GM23338 (cell line): Measurements from ENCODE around the gene LYSMD1. TPM values are rescaled to one million over a fixed set of nuclear protein-coding genes. Genes with fewer than 3 reads are reported as not detected.

Source experiments
- ATAC-seq: fragments of 200-7000 bp; cut with Tn5 transposase; 3 replicates; pipeline ENCODE4 v1.9.1; 2020
- DNase-seq: peaks from one replicate; pipeline ENCODE4 v3.0.0-alpha.2; 2015; ENCODE audit warnings: low spot score
- H2AFZ ChIP-seq: fragments of 200-600 bp; sonication (generic); 2 replicates; pipeline ENCODE4 v1.8.0; 2016; ENCODE audit warnings: antibody characterized with exemption, mild to moderate bottlenecking, moderate library complexity
- H3F3A ChIP-seq: fragments of 200-600 bp; sonication (generic); replicated peaks from 2 replicates; pipeline ENCODE4 v1.8.0; 2017; ENCODE audit warnings: antibody characterized with exemption, mixed run types, low read depth
- H3K27ac ChIP-seq: fragments of 200-600 bp; sonication (generic); 2 replicates; pipeline ENCODE4 v1.6.1; 2016; ENCODE audit warnings: low read depth
- H3K27me3 ChIP-seq: fragments of 200-600 bp; sonication (generic); 2 replicates; pipeline ENCODE4 v1.8.0; 2016; ENCODE audit warnings: mild to moderate bottlenecking, mixed run types, moderate library complexity; ENCODE audit not compliant: insufficient read depth
- H3K36me3 ChIP-seq: fragments of 200-600 bp; sonication (generic); 2 replicates; pipeline ENCODE4 v1.8.0; 2016; ENCODE audit warnings: mild to moderate bottlenecking; ENCODE audit not compliant: insufficient read depth
- H3K4me1 ChIP-seq: fragments of 200-600 bp; sonication (generic); 2 replicates; pipeline ENCODE4 v1.8.0; 2016; ENCODE audit warnings: mild to moderate bottlenecking, moderate library complexity; ENCODE audit not compliant: insufficient read depth
- H3K4me2 ChIP-seq: fragments of 200-600 bp; sonication (generic); 2 replicates; pipeline ENCODE4 v1.7.1; 2017; ENCODE audit warnings: mixed run types
- H3K4me3 ChIP-seq: fragments of 200-600 bp; sonication (generic); 2 replicates; pipeline ENCODE4 v1.6.1; 2016; ENCODE audit warnings: mixed run types
- H3K79me2 ChIP-seq: fragments of 200-600 bp; sonication (generic); replicated peaks from 2 replicates; pipeline ENCODE4 v1.8.0; 2017; ENCODE audit warnings: mild to moderate bottlenecking; ENCODE audit not compliant: insufficient read depth
- H3K9me2 ChIP-seq: fragments of 200-600 bp; sonication (generic); 2 replicates; pipeline ENCODE4 v1.8.0; 2017; ENCODE audit not compliant: insufficient read depth
- H4K20me1 ChIP-seq: fragments of 200-600 bp; sonication (generic); replicated peaks from 2 replicates; pipeline ENCODE4 v1.8.0; 2017; ENCODE audit warnings: mild to moderate bottlenecking; ENCODE audit not compliant: insufficient read depth
- H3K27ac Mint-ChIP-seq: 2 replicates; pipeline ENCODE4 v1.8.0; 2020; ENCODE audit warnings: inconsistent platforms, mild to moderate bottlenecking, moderate library complexity, mixed read lengths
- H3K27me3 Mint-ChIP-seq: 3 replicates; pipeline ENCODE4 v1.8.0; 2022; ENCODE audit warnings: low read depth, mild to moderate bottlenecking, moderate library complexity, mixed read lengths, inconsistent platforms; ENCODE audit not compliant: insufficient read depth, poor library complexity
- H3K36me3 Mint-ChIP-seq: 3 replicates; pipeline ENCODE4 v1.8.0; 2021; ENCODE audit warnings: low read depth, mild to moderate bottlenecking, inconsistent platforms, moderate library complexity, mixed read lengths
- H3K4me1 Mint-ChIP-seq: 3 replicates; pipeline ENCODE4 v1.8.0; 2020; ENCODE audit warnings: mild to moderate bottlenecking, inconsistent platforms, mixed read lengths
- H3K4me3 Mint-ChIP-seq: 3 replicates; pipeline ENCODE4 v1.8.0; 2021; ENCODE audit warnings: moderate library complexity, mild to moderate bottlenecking, inconsistent platforms, mixed read lengths
- H3K9me3 Mint-ChIP-seq: 3 replicates; pipeline ENCODE4 v1.8.0; 2020; ENCODE audit warnings: moderate library complexity, mild to moderate bottlenecking, inconsistent platforms, mixed read lengths
- EZH2 ChIP-seq: fragments of 200-600 bp; sonication (generic); IDR thresholded peaks from one replicate; pipeline ENCODE4 v1.8.0; 2017; ENCODE audit warnings: antibody characterized with exemption, mild to moderate bottlenecking, low read depth; ENCODE audit not compliant: unreplicated experiment
- POLR2AphosphoS5 ChIP-seq: IDR thresholded peaks from 2 replicates; pipeline ENCODE4 v1.6.1; 2016; ENCODE audit warnings: antibody characterized with exemption, low read depth
- STAT1 ChIP-seq: IDR thresholded peaks from one replicate; pipeline ENCODE4 v1.6.1; 2016; ENCODE audit warnings: antibody characterized with exemption; ENCODE audit not compliant: unreplicated experiment
- polyA plus RNA-seq: library from polyadenylated mRNA; unstranded; fragments of >200 nt; fragmentation: Nextera tagmentation; extraction: Ambion mirVana; gene quantifications from 2 replicates; pipeline ENCODE4 v1.2.1, GENCODE V29; 2016
- total RNA-seq: library from RNA; depleted of rRNA; stranded (reverse); fragments of >200 nt; shearing (Covaris generic); gene quantifications from 2 replicates; pipeline ENCODE4 v1.2.3, GENCODE V29; 2014
- TF ChIP-seq, protein P1 (sequence below): IDR thresholded peaks from 2 replicates; pipeline ENCODE4 v1.6.1; 2016; ENCODE audit warnings: antibody characterized with exemption
- TF ChIP-seq, protein P2 (sequence below), 2 experiments: fragments of 200-600 bp in 1 of 2; sonication (generic) in 1 of 2; conservative IDR thresholded peaks; 2 replicates each; pipeline versions ENCODE4 v1.5.1 to v1.6.1; 2016 to 2017; ENCODE audit warnings: antibody characterized with exemption in 2 of 2, low read depth in 2 of 2, mild to moderate bottlenecking in 2 of 2, moderate library complexity in 1 of 2
- TF ChIP-seq, protein P3 (sequence below): IDR thresholded peaks from one replicate; pipeline ENCODE4 v1.6.1; 2018; ENCODE audit warnings: antibody characterized with exemption; ENCODE audit not compliant: unreplicated experiment

The LYSMD1 gene
- total and polyA plus RNA-seq, 2 experiments from 2014 or later: 3.6 to 6.4 TPM

DNA sequence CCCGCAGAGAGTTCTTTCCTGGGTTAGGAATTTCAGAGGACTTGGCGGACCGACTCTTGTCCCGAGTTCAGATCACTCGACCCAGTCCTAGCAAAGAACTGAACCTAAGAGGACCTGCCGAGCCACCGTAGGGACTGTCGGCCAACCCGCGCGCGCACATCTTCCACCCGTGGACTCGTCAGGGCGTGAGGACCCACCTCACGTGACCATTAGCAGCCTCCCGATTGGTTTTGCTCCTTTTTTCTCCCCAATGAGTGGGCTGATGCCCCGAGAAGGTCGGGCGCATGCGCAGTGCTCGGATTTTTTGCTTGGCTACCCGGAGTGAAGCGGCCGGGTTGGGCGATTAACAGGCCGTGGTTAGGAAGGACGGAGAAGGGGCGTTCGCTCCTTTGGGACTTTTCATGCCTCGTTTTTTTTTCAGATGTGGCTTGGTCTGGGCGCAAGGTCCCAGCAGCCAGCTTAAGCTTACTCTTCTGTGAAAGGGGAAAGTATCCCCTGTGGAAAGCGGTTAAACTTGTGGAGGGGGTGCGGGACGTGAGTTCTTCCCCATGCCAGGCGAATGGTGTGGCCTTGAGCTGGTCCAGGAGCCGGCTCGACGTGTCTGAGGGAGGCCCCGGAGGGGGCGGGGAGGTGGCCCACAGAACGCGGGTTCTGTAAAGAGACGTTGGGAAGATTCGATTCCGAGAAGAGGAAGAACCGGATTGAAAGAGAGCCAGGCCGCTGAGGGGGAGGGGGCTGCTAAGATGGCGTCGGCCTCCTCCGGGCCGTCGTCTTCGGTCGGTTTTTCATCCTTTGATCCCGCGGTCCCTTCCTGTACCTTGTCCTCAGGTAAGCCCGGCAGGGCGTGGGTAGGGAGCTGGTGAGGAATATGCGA is 32.8 kb upstream of the LYSMD1 start, which contains the start of gene PIP5K1A:
PIP5K1A (plus strand) TSS at position 299 of the 874 bp plus-strand sequence; CDS start at position 744, 445 bp downstream.
- Histone ChIP-seq H3K4me2 (peak within 1 kb of the TSS; percentile 84), H3F3A (0 out of 2 replicates have a peak, but pooled peaks cover 7% of the 10 kb centered on the region), H3K79me2 (peaks cover 50% of the 10 kb centered on the region), H3K36me3 (peaks cover 10% of the 10 kb centered on the region), H4K20me1 (peaks cover 33% of the 10 kb centered on the region), H3K4me1 (peaks cover 6% of the 10 kb centered on the region), H3K27me3 (no peaks in the 10 kb centered on the region), H2AFZ (peak within 1 kb of the TSS; percentile 95), H3K27ac (peak within 1 kb of the TSS; percentile 88), H3K4me3 (peak within 1 kb of the TSS; percentile 100), H3K9me2 (no peaks in the 10 kb centered on the region)
- ATAC-seq: peak; percentile 81
- TF ChIP-seq, protein P1, sequence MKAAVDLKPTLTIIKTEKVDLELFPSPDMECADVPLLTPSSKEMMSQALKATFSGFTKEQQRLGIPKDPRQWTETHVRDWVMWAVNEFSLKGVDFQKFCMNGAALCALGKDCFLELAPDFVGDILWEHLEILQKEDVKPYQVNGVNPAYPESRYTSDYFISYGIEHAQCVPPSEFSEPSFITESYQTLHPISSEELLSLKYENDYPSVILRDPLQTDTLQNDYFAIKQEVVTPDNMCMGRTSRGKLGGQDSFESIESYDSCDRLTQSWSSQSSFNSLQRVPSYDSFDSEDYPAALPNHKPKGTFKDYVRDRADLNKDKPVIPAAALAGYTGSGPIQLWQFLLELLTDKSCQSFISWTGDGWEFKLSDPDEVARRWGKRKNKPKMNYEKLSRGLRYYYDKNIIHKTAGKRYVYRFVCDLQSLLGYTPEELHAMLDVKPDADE: no peak
- peak; percentile 93 for TF ChIP-seq POLR2AphosphoS5
- Mint-ChIP-seq H3K27ac (peak within 1 kb of the TSS; percentile 98), H3K27me3 (peaks cover 11% of the 10 kb centered on the region), H3K36me3 (peaks cover 25% of the 10 kb centered on the region), H3K9me3 (no peaks in the 10 kb centered on the region), H3K4me1 (peaks cover 16% of the 10 kb centered on the region; the same call in 2 of the 3 replicates), H3K4me3 (peak within 1 kb of the TSS; percentile 96)
- DNase-seq: peak; percentile 98

DNA sequence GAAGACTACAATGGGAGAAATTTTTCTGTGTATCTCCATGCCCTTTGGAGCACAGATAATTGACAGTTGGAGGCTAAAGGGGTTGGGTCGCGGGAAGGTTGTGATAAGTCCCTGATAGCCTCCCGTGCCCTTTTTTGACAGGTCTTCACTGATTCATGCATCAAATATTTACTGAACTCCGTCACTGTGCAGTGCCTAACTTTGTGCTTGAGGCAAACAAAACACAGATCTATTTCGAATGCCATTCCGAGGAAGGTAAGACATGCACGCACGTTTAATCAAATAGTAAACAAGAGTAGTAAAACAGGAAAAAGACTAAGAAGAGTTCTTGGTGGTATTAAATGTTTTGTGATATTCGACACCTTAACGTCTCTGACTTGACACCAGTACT is 32.2 kb upstream of the LYSMD1 start:
- H3K27me3 Mint-ChIP-seq: peaks cover 11% of the 10 kb centered on the region
- peaks cover 27% of the 10 kb centered on the region for H4K20me1 ChIP-seq
- 0 out of 2 replicates have a peak, but pooled peaks cover 7% of the 10 kb centered on the region for H3F3A ChIP-seq
- no peaks in the 10 kb centered on the region for H3K9me3 Mint-ChIP-seq
- DNase-seq (peak; percentile 8), ATAC-seq (no peak)
- peak overlapping the region; percentile 96 for H3K4me3 Mint-ChIP-seq
- H3K79me2 ChIP-seq: peaks cover 44% of the 10 kb centered on the region
- H3K4me1 Mint-ChIP-seq: peaks cover 16% of the 10 kb centered on the region; the same call in 2 of the 3 replicates
- peak overlapping the region; percentile 98 for H3K27ac Mint-ChIP-seq
- H3K27ac ChIP-seq: peak overlapping the region; percentile 5; the same call in 1 of the 2 replicates
- H3K4me1 ChIP-seq: peaks cover 6% of the 10 kb centered on the region
- no peaks in the 10 kb centered on the region for H3K27me3 ChIP-seq
- peak overlapping the region; percentile 84 for H3K4me2 ChIP-seq
- peak overlapping the region; percentile 9 for H2AFZ ChIP-seq
- H3K36me3 ChIP-seq: peaks cover 10% of the 10 kb centered on the region
- peaks cover 21% of the 10 kb centered on the region for H3K36me3 Mint-ChIP-seq
- peak overlapping the region; percentile 100 for H3K4me3 ChIP-seq
- H3K9me2 ChIP-seq: no peaks in the 10 kb centered on the region
- TF ChIP-seq EZH2 (no peak), STAT1 (no peak)
- TF ChIP-seq, protein P2, sequence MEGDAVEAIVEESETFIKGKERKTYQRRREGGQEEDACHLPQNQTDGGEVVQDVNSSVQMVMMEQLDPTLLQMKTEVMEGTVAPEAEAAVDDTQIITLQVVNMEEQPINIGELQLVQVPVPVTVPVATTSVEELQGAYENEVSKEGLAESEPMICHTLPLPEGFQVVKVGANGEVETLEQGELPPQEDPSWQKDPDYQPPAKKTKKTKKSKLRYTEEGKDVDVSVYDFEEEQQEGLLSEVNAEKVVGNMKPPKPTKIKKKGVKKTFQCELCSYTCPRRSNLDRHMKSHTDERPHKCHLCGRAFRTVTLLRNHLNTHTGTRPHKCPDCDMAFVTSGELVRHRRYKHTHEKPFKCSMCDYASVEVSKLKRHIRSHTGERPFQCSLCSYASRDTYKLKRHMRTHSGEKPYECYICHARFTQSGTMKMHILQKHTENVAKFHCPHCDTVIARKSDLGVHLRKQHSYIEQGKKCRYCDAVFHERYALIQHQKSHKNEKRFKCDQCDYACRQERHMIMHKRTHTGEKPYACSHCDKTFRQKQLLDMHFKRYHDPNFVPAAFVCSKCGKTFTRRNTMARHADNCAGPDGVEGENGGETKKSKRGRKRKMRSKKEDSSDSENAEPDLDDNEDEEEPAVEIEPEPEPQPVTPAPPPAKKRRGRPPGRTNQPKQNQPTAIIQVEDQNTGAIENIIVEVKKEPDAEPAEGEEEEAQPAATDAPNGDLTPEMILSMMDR (conservative IDR thresholded peaks at IDR 0.05; ENCODE audit: low read depth in 2 of 2): no peak
- TF ChIP-seq, protein P1: no peak
- TF ChIP-seq, protein P3, sequence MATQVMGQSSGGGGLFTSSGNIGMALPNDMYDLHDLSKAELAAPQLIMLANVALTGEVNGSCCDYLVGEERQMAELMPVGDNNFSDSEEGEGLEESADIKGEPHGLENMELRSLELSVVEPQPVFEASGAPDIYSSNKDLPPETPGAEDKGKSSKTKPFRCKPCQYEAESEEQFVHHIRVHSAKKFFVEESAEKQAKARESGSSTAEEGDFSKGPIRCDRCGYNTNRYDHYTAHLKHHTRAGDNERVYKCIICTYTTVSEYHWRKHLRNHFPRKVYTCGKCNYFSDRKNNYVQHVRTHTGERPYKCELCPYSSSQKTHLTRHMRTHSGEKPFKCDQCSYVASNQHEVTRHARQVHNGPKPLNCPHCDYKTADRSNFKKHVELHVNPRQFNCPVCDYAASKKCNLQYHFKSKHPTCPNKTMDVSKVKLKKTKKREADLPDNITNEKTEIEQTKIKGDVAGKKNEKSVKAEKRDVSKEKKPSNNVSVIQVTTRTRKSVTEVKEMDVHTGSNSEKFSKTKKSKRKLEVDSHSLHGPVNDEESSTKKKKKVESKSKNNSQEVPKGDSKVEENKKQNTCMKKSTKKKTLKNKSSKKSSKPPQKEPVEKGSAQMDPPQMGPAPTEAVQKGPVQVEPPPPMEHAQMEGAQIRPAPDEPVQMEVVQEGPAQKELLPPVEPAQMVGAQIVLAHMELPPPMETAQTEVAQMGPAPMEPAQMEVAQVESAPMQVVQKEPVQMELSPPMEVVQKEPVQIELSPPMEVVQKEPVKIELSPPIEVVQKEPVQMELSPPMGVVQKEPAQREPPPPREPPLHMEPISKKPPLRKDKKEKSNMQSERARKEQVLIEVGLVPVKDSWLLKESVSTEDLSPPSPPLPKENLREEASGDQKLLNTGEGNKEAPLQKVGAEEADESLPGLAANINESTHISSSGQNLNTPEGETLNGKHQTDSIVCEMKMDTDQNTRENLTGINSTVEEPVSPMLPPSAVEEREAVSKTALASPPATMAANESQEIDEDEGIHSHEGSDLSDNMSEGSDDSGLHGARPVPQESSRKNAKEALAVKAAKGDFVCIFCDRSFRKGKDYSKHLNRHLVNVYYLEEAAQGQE: no peak
